Lung (tissue), 12 donors: ENCODE results near the gene TMEM272. TPM values are rescaled to one million over a fixed set of nuclear protein-coding genes. Genes with fewer than 3 reads are reported as not detected.

Experiments used
- ATAC-seq: fragments of 200-7000 bp; cut with Tn5 transposase; one replicate; pipeline ENCODE4 v1.9.1; 2020; ENCODE audit warnings: moderate number of reproducible peaks; ENCODE audit not compliant: insufficient read depth, low FRiP score
- DNase-seq, 3 donors: peaks; one replicate each; pipeline ENCODE4 v3.0.0-alpha.2; 2013 to 2017
- H3K27ac ChIP-seq, 2 donors: one replicate each; pipeline ENCODE4 v1.5.1; 2013; ENCODE audit warnings: mild to moderate bottlenecking in 2 of 2, moderate library complexity in 2 of 2, control low read depth in 1 of 2, inconsistent platforms in 1 of 2, low read depth in 1 of 2, low read length in 1 of 2
- H3K27me3 ChIP-seq, 3 donors: one replicate each; pipeline ENCODE4 v1.5.1; 2013; ENCODE audit warnings: low read length in 2 of 3; ENCODE audit not compliant: control insufficient read depth in 3 of 3, insufficient read depth in 3 of 3
- H3K36me3 ChIP-seq, 4 donors: one replicate each; pipeline ENCODE4 v1.5.1; 2013; ENCODE audit warnings: low read length in 4 of 4, mild to moderate bottlenecking in 1 of 4, moderate library complexity in 1 of 4; ENCODE audit not compliant: control insufficient read depth in 4 of 4, insufficient read depth in 4 of 4
- H3K4me1 ChIP-seq, 5 donors: one replicate each; pipeline ENCODE4 v1.5.1; 2013; ENCODE audit warnings: low read length in 5 of 5, mild to moderate bottlenecking in 2 of 5, moderate library complexity in 1 of 5; ENCODE audit not compliant: control insufficient read depth in 5 of 5, insufficient read depth in 5 of 5
- H3K4me3 ChIP-seq: one replicate; pipeline ENCODE4 v1.5.1; 2013; ENCODE audit warnings: mild to moderate bottlenecking, control low read depth, moderate library complexity
- H3K9ac ChIP-seq, 2 donors: one replicate each; pipeline ENCODE4 v1.5.1; 2013; ENCODE audit warnings: low read length in 2 of 2, control low read depth in 1 of 2; ENCODE audit not compliant: insufficient read depth in 1 of 2
- H3K9me3 ChIP-seq, 4 donors: one replicate each; pipeline ENCODE4 v1.5.1; 2013; ENCODE audit warnings: low read length in 3 of 4, mild to moderate bottlenecking in 1 of 4, moderate library complexity in 1 of 4; ENCODE audit not compliant: control insufficient read depth in 4 of 4, insufficient read depth in 3 of 4
- WGBS, 2 donors: extraction: QIAGEN DNeasy Blood & Tissue Kit; methylation state at CpG; one replicate each; pipeline ENCODE4 v1.1.7; 2013; 5-methylcytosine and 5-hydroxymethylcytosine counted together
- polyA plus RNA-seq, 2 donors: library from polyadenylated mRNA; stranded (reverse); fragments of 200-250 nt; gene quantifications; one replicate each; pipeline ENCODE4 v1.2.1, GENCODE V29; 2013
- total RNA-seq, 2 donors: library from RNA; depleted of rRNA in 1 of 2; stranded (reverse); fragments of >200 nt in 1 of 2; gene quantifications; one replicate each; pipeline ENCODE4 v1.2.1, GENCODE V29; 2014 to 2021
- TF ChIP-seq, protein P1 (sequence below): IDR thresholded peaks from 2 replicates; pipeline ENCODE4 v1.5.1; 2012; ENCODE audit warnings: mild to moderate bottlenecking; ENCODE audit errors: control extremely low read depth, extremely low read depth
- donor health status: control.
- donor health status: control.
- donor health status: Bipolar disorder and iron deficiency.
- donor health status: healthy.
- donor health status: DM: yes; HTN: yes; CAD: no.

The TMEM272 gene
- total and polyA plus RNA-seq, 4 donors: 0.08 to 0.55 (median 0.09) TPM

DNA sequence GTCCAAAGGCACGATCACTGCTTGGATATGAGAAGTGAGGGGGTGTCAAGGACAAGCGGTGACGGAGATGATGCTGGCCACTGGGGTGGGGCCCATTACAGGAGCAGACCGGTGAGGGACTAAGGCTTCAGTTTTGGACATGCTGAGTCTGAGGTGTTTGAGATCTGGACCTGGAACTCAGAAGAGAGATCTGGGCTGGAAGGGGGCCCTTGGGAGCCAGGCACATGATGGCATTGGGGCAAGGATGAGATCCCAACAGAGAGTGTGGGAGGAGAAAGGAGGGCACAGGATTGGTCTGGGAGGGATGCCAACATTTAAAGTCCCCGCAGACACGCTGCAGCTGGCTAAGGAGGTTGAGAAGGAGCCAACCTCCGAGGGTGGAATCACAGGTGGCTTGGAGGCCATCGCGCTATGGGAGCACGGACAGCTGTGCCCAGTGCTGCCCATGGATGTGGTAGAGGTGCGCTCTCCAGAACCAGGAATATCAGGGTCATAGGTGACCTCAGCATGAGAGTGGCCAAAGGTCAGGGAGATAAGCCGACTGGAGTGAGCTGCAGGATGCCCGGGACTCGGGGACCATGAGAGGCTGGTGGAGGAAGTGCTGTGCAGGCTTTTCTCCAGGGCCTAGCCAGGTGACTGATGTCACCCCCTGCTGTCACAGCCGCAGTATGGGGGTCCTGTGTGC is 62.8 kb downstream of the TMEM272 start:
- no peaks in the 10 kb centered on the region for H3K27me3 ChIP-seq
- TF ChIP-seq, protein P1, sequence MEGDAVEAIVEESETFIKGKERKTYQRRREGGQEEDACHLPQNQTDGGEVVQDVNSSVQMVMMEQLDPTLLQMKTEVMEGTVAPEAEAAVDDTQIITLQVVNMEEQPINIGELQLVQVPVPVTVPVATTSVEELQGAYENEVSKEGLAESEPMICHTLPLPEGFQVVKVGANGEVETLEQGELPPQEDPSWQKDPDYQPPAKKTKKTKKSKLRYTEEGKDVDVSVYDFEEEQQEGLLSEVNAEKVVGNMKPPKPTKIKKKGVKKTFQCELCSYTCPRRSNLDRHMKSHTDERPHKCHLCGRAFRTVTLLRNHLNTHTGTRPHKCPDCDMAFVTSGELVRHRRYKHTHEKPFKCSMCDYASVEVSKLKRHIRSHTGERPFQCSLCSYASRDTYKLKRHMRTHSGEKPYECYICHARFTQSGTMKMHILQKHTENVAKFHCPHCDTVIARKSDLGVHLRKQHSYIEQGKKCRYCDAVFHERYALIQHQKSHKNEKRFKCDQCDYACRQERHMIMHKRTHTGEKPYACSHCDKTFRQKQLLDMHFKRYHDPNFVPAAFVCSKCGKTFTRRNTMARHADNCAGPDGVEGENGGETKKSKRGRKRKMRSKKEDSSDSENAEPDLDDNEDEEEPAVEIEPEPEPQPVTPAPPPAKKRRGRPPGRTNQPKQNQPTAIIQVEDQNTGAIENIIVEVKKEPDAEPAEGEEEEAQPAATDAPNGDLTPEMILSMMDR: no peak
- H3K4me3 ChIP-seq: no peak overlapping the region
- no peak overlapping the region for H3K9ac ChIP-seq
- no peak for ATAC-seq
- no peak for DNase-seq
- WGBS, 2 donors: 90 to 93% methylated on average over 15 of the region's 15 CpGs
- H3K4me1 ChIP-seq: peaks cover 6 to 17% (median 8%) of the 10 kb centered on the region in 5 donors
- H3K9me3 ChIP-seq: no peaks in the 10 kb centered on the region
- H3K36me3 ChIP-seq: peaks cover 0 to 2% (median 0%) of the 10 kb centered on the region in 4 donors
- no peak overlapping the region for H3K27ac ChIP-seq

DNA sequence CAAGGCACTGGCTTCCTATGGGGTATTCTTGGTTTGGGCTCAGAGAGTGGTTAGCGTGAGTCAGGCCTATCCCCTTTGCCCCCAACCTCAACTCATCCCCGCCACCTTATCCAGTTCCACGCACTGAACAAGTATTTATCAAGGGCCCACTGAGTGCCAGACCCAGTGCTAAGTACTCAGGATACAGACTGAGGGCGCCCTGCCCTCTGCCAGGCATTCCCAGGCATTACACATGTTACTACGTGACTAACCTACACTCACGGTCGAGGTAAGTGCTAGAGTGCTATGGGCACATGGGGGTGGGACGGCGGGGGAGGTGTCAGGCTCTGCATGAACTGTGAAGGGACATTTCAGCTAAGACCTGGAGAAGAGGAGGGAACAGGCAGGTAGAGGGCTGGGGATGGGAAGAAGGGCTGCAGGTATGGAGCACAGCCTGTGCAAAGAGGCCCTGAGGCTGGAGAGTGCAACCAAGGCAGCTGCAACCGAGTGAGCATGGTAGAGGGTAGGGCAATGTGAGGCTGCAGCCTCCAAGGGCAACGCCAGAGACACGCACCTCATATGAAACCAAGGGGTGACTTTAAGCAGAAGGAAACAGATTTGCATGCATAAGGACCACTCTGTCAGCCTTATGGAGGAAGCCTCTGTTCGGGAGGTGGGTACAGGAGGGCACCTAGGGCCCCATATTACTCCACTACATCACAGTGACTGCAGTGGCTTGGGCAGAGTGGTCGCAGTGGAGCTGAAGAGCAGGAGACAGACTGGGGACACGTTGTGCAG is 63.5 kb downstream of the TMEM272 start:
- peak in 2 of 3 donors; percentile 29 to 39 for DNase-seq
- Histone ChIP-seq H3K36me3 (peaks cover 0 to 2% (median 0%) of the 10 kb centered on the region in 4 donors), H3K27me3 (no peaks in the 10 kb centered on the region), H3K9ac (no peak overlapping the region), H3K4me1 (peaks cover 1 to 9% (median 7%) of the 10 kb centered on the region in 5 donors), H3K9me3 (no peaks in the 10 kb centered on the region), H3K4me3 (no peak overlapping the region), H3K27ac (no peak overlapping the region)
- ATAC-seq: no peak
- WGBS, 2 donors: 74 to 78% methylated on average over 15 of the region's 15 CpGs
- TF ChIP-seq, protein P1: peak; percentile 6

DNA sequence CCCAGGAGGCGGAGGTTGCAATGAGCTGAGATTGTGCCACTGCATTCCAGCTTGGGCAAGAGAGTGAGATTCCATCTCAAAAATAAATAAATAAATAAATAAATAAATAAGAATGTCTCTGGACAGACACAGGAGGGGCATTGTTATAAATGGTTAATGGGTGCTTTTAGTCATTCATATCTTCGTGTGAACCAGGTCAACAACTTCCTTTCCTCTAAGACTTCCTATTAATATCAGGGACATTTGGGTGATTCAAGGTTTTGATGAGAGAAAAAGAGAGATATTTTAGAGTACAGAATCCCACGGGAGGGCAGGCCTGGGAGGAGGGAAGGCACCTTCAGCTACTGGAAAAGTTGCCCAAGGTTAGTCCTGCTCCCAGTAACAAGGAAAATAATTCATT is 64.9 kb downstream of the TMEM272 start:
- no peaks in the 10 kb centered on the region for H3K4me1 ChIP-seq
- WGBS, 2 donors: 72 to 80% methylated on average over 3 of the region's 3 CpGs
- H3K9me3 ChIP-seq: no peaks in the 10 kb centered on the region
- H3K27me3 ChIP-seq: no peaks in the 10 kb centered on the region
- no peak overlapping the region for H3K4me3 ChIP-seq
- H3K27ac ChIP-seq: no peak overlapping the region
- no peak for DNase-seq
- TF ChIP-seq, protein P1: no peak
- peaks cover 0 to 2% (median 0%) of the 10 kb centered on the region in 4 donors for H3K36me3 ChIP-seq
- ATAC-seq: no peak
- no peak overlapping the region for H3K9ac ChIP-seq
